ENCODE results near the gene CDYL.

The CDYL gene

GRCh38 chr6:4947716-4948115, 171.5 kb downstream of the CDYL start:
- H3K27ac ChIP-seq: no peak overlapping the region
- no peak overlapping the region for H3K4me3 ChIP-seq

GRCh38 chr6:4948781-4949450, 172.7 kb downstream of the CDYL start:
- Histone ChIP-seq H3K27ac (no peak overlapping the region), H3K4me3 (no peak overlapping the region)

GRCh38 chr6:4950076-4950475, 173.9 kb downstream of the CDYL start:
- Histone ChIP-seq H3K27ac (no peak overlapping the region), H3K4me3 (no peak overlapping the region)

- H3K4me3 ChIP-seq: no peak overlapping the region
- no peak overlapping the region for H3K27ac ChIP-seq
Observed at GRCh38 chr6:4950836-4951533, 174.8 kb downstream of the CDYL start.

- H3K27ac ChIP-seq: no peak overlapping the region
- no peak overlapping the region for H3K4me3 ChIP-seq
Observed at GRCh38 chr6:4953440-4953839, 177.2 kb downstream of the CDYL start.

GRCh38 chr6:4956625-4957024, 180.4 kb downstream of the CDYL start:
- H3K4me3 ChIP-seq: no peak overlapping the region
- no peak overlapping the region for H3K27ac ChIP-seq

GRCh38 chr6:4957521-4958231, 181.5 kb downstream of the CDYL start:
- Histone ChIP-seq H3K4me3 (no peak overlapping the region), H3K27ac (no peak overlapping the region)

GRCh38 chr6:4958624-4959023, 182.4 kb downstream of the CDYL start:
- no peak overlapping the region for H3K4me3 ChIP-seq
- no peak overlapping the region for H3K27ac ChIP-seq

- H3K4me3 ChIP-seq: no peak overlapping the region
Observed at GRCh38 chr6:4961322-4962168, 185.3 kb downstream of the CDYL start.

GRCh38 chr6:4962905-4963304, 186.7 kb downstream of the CDYL start:
- no peak overlapping the region for H3K27ac ChIP-seq
- H3K4me3 ChIP-seq: no peak overlapping the region

More at GRCh38 chr6:4961322-4962168, 185.3 kb downstream of the CDYL start:
- H3K27ac ChIP-seq: no peak overlapping the region

- H3K27ac ChIP-seq: no peak overlapping the region
- H3K4me3 ChIP-seq: no peak overlapping the region
Observed at GRCh38 chr6:4964675-4965561, 188.7 kb downstream of the CDYL start.

- Histone ChIP-seq H3K27ac (no peak overlapping the region), H3K4me3 (no peak overlapping the region)
Observed at GRCh38 chr6:4965562-4966389, 189.6 kb downstream of the CDYL start.

- Histone ChIP-seq H3K27ac (no peak overlapping the region), H3K4me3 (no peak overlapping the region)
Observed at GRCh38 chr6:4967301-4968030, 191.3 kb downstream of the CDYL start.

- Histone ChIP-seq H3K27ac (no peak overlapping the region), H3K4me3 (no peak overlapping the region)
Observed at GRCh38 chr6:4969609-4970285, 193.5 kb downstream of the CDYL start.

- Histone ChIP-seq H3K27ac (no peak overlapping the region), H3K4me3 (no peak overlapping the region)
Observed at GRCh38 chr6:4970739-4971395, 194.7 kb downstream of the CDYL start.

GRCh38 chr6:4971851-4972250, 195.6 kb downstream of the CDYL start:
- Histone ChIP-seq H3K4me3 (no peak overlapping the region), H3K27ac (no peak overlapping the region)

GRCh38 chr6:4972438-4972837, 196.2 kb downstream of the CDYL start:
- no peak overlapping the region for H3K27ac ChIP-seq

More at GRCh38 chr6:4972438-4972837, 196.2 kb downstream of the CDYL start:
- H3K4me3 ChIP-seq: no peak overlapping the region
